H1 (cell line): ENCODE measurements around the gene MDC1.

Experiments
- CBX8 ChIP-seq: fragments of 300-800, 300-1000 bp; sonication (generic); IDR thresholded peaks from 2 replicates; pipeline ENCODE4 v1.7.1; 2016; ENCODE audit warnings: low read depth, low read length, borderline replicate concordance
- CHD2 ChIP-seq: IDR thresholded peaks from 2 replicates; pipeline ENCODE4 v1.6.1; 2012; ENCODE audit warnings: low read length, improper control_type of control experiment
- CREB1 ChIP-seq: IDR thresholded peaks from 2 replicates; pipeline ENCODE4 v1.6.1; 2012; ENCODE audit warnings: inconsistent platforms
- GTF2F1 ChIP-seq: IDR thresholded peaks from 2 replicates; pipeline ENCODE4 v1.6.1; 2012; ENCODE audit warnings: low read depth, low read length, improper control_type of control experiment, borderline replicate concordance
- MAFK ChIP-seq: IDR thresholded peaks from 2 replicates; pipeline ENCODE4 v1.6.1; 2012; ENCODE audit warnings: low read depth, mild to moderate bottlenecking, improper control_type of control experiment, low read length
- YY1 ChIP-seq: IDR thresholded peaks from 2 replicates; pipeline ENCODE4 v1.6.1; 2011; ENCODE audit warnings: low read depth, mild to moderate bottlenecking, low read length
- TF ChIP-seq, protein P1 (sequence below), 3 experiments: IDR thresholded peaks; 1 replicate in 2 of 3; 2 replicates in 1 of 3; pipeline versions ENCODE4 v1.5.1 to v1.6.1; 2011; ENCODE audit warnings: low read length in 3 of 3, mild to moderate bottlenecking in 3 of 3, inconsistent platforms in 2 of 3, low read depth in 1 of 3, moderate library complexity in 1 of 3; ENCODE audit not compliant: insufficient read depth in 1 of 3; ENCODE audit errors: control extremely low read depth in 1 of 3
- TF ChIP-seq, protein P2 (sequence below): IDR thresholded peaks from 2 replicates; pipeline ENCODE4 v1.6.1; 2012; ENCODE audit warnings: inconsistent platforms
- TF ChIP-seq, protein P3 (sequence below): IDR thresholded peaks from 2 replicates; pipeline ENCODE4 v1.6.1; 2011; ENCODE audit warnings: low read length, improper control_type of control experiment

DNA sequence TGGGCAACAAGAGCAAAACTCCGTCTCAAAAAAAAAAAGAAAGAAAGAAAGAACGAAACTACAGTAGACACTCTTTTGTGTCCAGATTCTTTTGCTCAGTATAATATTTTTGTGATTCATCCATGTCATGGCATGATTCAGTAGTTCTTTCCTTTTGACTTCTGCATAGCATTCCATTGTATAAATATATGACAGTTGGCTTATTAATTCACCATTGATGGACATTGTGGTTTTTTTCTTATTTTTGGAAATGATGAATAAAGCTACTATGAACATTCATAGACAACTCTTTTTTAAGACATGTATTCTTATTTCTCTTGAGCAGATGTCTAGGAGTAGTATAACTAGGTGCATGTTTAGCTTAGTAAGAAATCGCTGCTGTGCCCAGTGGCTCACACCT lies 37.5 kb upstream of the MDC1 start:
- TF ChIP-seq MAFK (no peak), CREB1 (no peak), CHD2 (no peak), GTF2F1 (no peak), YY1 (no peak), CBX8 (no peak)
- TF ChIP-seq, protein P1, sequence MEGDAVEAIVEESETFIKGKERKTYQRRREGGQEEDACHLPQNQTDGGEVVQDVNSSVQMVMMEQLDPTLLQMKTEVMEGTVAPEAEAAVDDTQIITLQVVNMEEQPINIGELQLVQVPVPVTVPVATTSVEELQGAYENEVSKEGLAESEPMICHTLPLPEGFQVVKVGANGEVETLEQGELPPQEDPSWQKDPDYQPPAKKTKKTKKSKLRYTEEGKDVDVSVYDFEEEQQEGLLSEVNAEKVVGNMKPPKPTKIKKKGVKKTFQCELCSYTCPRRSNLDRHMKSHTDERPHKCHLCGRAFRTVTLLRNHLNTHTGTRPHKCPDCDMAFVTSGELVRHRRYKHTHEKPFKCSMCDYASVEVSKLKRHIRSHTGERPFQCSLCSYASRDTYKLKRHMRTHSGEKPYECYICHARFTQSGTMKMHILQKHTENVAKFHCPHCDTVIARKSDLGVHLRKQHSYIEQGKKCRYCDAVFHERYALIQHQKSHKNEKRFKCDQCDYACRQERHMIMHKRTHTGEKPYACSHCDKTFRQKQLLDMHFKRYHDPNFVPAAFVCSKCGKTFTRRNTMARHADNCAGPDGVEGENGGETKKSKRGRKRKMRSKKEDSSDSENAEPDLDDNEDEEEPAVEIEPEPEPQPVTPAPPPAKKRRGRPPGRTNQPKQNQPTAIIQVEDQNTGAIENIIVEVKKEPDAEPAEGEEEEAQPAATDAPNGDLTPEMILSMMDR (IDR thresholded peaks at IDR 0.05; ENCODE audit: control extremely low read depth in 1 of 3, insufficient read depth in 1 of 3, low read depth in 1 of 3, low read length in 3 of 3): no peak
- TF ChIP-seq, protein P2, sequence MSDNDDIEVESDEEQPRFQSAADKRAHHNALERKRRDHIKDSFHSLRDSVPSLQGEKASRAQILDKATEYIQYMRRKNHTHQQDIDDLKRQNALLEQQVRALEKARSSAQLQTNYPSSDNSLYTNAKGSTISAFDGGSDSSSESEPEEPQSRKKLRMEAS: no peak
- TF ChIP-seq, protein P3, sequence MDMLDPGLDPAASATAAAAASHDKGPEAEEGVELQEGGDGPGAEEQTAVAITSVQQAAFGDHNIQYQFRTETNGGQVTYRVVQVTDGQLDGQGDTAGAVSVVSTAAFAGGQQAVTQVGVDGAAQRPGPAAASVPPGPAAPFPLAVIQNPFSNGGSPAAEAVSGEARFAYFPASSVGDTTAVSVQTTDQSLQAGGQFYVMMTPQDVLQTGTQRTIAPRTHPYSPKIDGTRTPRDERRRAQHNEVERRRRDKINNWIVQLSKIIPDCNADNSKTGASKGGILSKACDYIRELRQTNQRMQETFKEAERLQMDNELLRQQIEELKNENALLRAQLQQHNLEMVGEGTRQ: no peak
